Parathyroid adenoma (tissue), 2 donors: ENCODE results near the gene HOXD10.

Source experiments
- H2AFZ ChIP-seq: fragments of 300-600 bp; sonication (generic); one replicate; pipeline ENCODE4 v1.7.0; 2017; ENCODE audit warnings: antibody characterized with exemption, mild to moderate bottlenecking
- H3K27ac ChIP-seq: fragments of 300-600 bp; sonication (generic); one replicate; pipeline ENCODE4 v1.7.0; 2017
- H3K27me3 ChIP-seq: fragments of 300-600 bp; sonication (generic); one replicate; pipeline ENCODE4 v1.7.0; 2017; ENCODE audit warnings: low read length; ENCODE audit not compliant: control insufficient read depth, insufficient read depth
- H3K36me3 ChIP-seq: fragments of 300-600 bp; sonication (generic); one replicate; pipeline ENCODE4 v1.7.0; 2017; ENCODE audit warnings: low read length; ENCODE audit not compliant: control insufficient read depth, insufficient read depth
- H3K4me1 ChIP-seq: fragments of 300-600 bp; sonication (generic); one replicate; pipeline ENCODE4 v1.7.0; 2017; ENCODE audit warnings: control low read depth
- H3K4me2 ChIP-seq: fragments of 300-600 bp; sonication (generic); one replicate; pipeline ENCODE4 v1.7.0; 2017; ENCODE audit warnings: low read length
- H3K4me3 ChIP-seq: fragments of 300-600 bp; sonication (generic); one replicate; pipeline ENCODE4 v1.7.0; 2017; ENCODE audit warnings: low read depth, low read length
- H3K79me2 ChIP-seq: fragments of 300-600 bp; sonication (generic); one replicate; pipeline ENCODE4 v1.7.0; 2017; ENCODE audit warnings: control low read depth
- H3K9ac ChIP-seq: fragments of 300-600 bp; sonication (generic); one replicate; pipeline ENCODE4 v1.7.0; 2017; ENCODE audit warnings: mild to moderate bottlenecking
- H3K9me3 ChIP-seq: fragments of 300-600 bp; sonication (generic); one replicate; pipeline ENCODE4 v1.7.0; 2017; ENCODE audit warnings: low read length; ENCODE audit not compliant: control insufficient read depth
- TF ChIP-seq, protein P1 (sequence below): fragments of 300-600 bp; sonication (generic); IDR thresholded peaks from one replicate; pipeline ENCODE4 v1.7.0; 2017; ENCODE audit warnings: antibody characterized with exemption, mild to moderate bottlenecking
- donor health status: primary hyperparathyroidism.

Gene HOXD10

DNA sequence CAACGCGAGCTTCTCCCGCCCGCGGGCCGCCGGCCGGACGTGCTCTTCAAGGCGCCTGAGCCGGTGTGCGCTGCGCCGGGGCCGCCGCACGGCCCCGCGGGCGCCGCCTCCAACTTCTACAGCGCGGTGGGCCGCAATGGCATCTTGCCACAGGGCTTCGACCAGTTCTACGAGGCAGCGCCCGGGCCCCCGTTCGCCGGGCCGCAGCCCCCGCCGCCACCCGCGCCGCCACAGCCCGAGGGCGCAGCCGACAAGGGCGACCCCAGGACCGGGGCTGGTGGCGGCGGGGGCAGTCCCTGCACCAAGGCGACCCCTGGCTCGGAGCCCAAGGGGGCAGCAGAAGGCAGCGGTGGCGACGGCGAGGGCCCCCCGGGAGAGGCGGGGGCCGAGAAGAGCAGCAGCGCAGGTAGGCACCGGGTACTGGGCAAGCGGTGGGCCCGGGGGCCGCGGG, 8.8 kb upstream of the HOXD10 start:
- Histone ChIP-seq H3K27me3 (peaks cover 35% of the 10 kb centered on the region), H3K4me2 (no peak overlapping the region), H3K36me3 (no peaks in the 10 kb centered on the region), H3K79me2 (no peaks in the 10 kb centered on the region), H3K4me3 (no peak overlapping the region), H3K4me1 (no peaks in the 10 kb centered on the region), H3K9ac (no peak overlapping the region), H2AFZ (no peak overlapping the region), H3K27ac (no peak overlapping the region), H3K9me3 (no peaks in the 10 kb centered on the region)
- TF ChIP-seq, protein P1, sequence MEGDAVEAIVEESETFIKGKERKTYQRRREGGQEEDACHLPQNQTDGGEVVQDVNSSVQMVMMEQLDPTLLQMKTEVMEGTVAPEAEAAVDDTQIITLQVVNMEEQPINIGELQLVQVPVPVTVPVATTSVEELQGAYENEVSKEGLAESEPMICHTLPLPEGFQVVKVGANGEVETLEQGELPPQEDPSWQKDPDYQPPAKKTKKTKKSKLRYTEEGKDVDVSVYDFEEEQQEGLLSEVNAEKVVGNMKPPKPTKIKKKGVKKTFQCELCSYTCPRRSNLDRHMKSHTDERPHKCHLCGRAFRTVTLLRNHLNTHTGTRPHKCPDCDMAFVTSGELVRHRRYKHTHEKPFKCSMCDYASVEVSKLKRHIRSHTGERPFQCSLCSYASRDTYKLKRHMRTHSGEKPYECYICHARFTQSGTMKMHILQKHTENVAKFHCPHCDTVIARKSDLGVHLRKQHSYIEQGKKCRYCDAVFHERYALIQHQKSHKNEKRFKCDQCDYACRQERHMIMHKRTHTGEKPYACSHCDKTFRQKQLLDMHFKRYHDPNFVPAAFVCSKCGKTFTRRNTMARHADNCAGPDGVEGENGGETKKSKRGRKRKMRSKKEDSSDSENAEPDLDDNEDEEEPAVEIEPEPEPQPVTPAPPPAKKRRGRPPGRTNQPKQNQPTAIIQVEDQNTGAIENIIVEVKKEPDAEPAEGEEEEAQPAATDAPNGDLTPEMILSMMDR: no peak

DNA sequence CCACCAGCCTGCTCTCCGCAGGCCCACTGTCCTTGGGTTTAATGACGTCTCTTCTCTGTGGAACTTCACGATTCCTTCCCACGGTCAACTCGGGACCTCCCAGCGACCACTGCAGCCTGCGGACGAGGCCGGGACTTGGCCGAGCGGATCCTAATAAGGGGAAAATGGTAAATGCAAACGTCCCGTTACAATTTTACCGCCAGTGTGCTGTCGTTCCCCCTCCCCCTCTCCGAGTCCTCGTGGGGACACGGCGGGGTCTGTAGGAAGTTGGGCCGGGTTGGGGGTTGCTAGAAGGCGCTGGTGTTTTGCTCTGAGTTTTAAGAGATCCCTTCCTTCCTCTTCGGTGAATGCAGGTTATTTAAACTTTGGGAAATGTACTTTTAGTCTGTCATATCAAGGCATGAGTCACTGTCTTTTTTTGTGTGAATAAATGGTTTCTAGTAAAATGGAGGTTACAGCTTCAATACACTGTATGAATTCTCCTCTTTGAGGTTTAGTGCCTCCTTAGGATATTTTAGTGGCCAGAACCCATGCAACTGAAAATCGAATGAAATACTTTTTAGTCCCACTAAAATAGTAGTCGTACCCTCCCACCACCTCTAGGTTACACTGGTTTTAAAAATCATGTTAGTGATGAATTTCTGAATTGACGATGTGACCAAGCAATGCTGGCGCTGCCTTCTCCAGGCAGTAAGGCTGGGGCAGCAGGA, 7.2 kb upstream of the HOXD10 start:
- no peak overlapping the region for H3K9ac ChIP-seq
- peaks cover 34% of the 10 kb centered on the region for H3K27me3 ChIP-seq
- no peaks in the 10 kb centered on the region for H3K79me2 ChIP-seq
- no peak overlapping the region for H2AFZ ChIP-seq
- no peak overlapping the region for H3K4me3 ChIP-seq
- no peak overlapping the region for H3K4me2 ChIP-seq
- TF ChIP-seq, protein P1: no peak
- no peaks in the 10 kb centered on the region for H3K4me1 ChIP-seq
- no peaks in the 10 kb centered on the region for H3K36me3 ChIP-seq
- no peaks in the 10 kb centered on the region for H3K9me3 ChIP-seq
- no peak overlapping the region for H3K27ac ChIP-seq

DNA sequence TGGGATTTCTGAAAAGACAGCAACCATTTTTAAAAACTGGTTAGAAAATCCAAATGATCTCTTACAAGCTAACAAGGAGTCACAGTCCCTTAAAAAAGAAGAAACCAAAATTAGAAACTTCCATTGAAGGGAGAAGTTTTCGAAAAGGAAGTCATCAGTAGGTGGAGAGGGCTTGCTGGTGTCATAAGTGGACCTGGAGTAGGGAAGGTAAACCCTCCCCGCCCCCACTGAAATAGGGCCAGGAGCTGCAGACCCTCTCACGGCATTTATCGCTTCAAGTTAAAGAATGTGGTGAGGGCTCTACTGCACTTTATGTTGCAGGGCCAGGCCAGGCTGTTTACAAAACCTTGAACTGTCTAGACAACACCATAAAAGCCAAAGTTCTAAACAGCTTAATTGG, 6.6 kb upstream of the HOXD10 start:
- no peaks in the 10 kb centered on the region for H3K4me1 ChIP-seq
- H2AFZ ChIP-seq: no peak overlapping the region
- H3K79me2 ChIP-seq: no peaks in the 10 kb centered on the region
- no peak overlapping the region for H3K9ac ChIP-seq
- peaks cover 38% of the 10 kb centered on the region for H3K27me3 ChIP-seq
- H3K36me3 ChIP-seq: no peaks in the 10 kb centered on the region
- no peak overlapping the region for H3K4me3 ChIP-seq
- H3K4me2 ChIP-seq: no peak overlapping the region
- TF ChIP-seq, protein P1: no peak
- H3K27ac ChIP-seq: no peak overlapping the region
- H3K9me3 ChIP-seq: no peaks in the 10 kb centered on the region

DNA sequence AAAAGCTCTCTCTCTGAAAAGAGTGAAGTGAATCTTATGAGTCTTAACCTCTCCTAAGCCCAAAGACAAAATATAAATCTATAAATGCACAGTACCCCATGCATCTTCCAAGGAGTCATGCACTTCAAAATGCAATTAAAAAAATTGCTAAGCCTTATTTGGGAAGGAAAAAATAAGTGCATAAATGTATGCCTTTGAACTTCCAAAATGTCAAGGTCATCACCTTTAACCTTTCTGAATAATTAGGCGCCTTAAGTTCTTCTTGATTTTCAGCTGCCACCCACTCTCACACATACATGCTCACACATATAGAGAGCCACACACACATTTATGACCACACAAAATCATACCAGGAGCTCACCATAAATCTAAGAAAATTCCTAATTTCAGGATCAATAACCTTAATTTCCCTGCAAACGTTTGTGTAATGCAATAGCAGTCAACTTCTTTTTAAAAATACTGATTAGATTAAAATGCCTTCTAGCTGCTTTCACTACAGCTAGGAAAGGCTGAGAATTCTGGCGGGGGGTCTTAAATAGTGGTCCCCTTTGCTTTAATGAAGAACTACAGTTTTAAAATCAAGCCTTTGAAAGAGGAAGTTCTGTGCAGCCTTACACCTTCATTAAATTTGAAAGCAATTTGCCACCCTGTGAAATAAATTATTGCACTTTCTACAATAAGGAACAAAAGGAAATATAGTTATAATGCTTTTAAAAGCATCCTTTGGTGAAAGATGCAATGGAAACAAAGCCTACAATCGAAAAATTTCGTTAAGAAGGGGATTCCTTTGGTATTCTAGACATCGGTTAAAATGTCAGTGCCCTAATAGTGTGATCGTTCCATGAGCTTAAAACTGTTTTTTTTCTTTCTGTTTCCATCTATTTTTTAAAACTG, 5.9 kb upstream of the HOXD10 start:
- no peak overlapping the region for H3K4me3 ChIP-seq

More for the DNA sequence above, 5.9 kb upstream of the HOXD10 start:
- Histone ChIP-seq H3K27me3 (peaks cover 35% of the 10 kb centered on the region), H3K4me2 (no peak overlapping the region), H3K27ac (no peak overlapping the region), H3K79me2 (no peaks in the 10 kb centered on the region), H3K4me1 (no peaks in the 10 kb centered on the region), H3K36me3 (no peaks in the 10 kb centered on the region), H3K9ac (no peak overlapping the region), H2AFZ (no peak overlapping the region), H3K9me3 (no peaks in the 10 kb centered on the region)
- TF ChIP-seq, protein P1: no peak
